Chondrocyte (in vitro differentiated cells): ENCODE measurements around the gene FYN. TPM values are rescaled to one million over a fixed set of nuclear protein-coding genes. Genes with fewer than 3 reads are reported as not detected.

Experiments
- DNase-seq: peaks from one replicate; pipeline ENCODE4 v3.0.0; 2021; ENCODE audit warnings: mixed read lengths, low spot score
- H3K27ac Mint-ChIP-seq: one replicate; pipeline ENCODE4 v1.8.0; 2021; ENCODE audit warnings: mild to moderate bottlenecking, moderate library complexity, mixed read lengths; ENCODE audit not compliant: unreplicated experiment
- H3K27me3 Mint-ChIP-seq: 2 replicates; pipeline ENCODE4 v1.8.0; 2021; ENCODE audit warnings: low read depth, mixed read lengths
- H3K36me3 Mint-ChIP-seq: 2 replicates; pipeline ENCODE4 v1.8.0; 2021; ENCODE audit warnings: low read depth, mixed read lengths
- H3K4me1 Mint-ChIP-seq: 2 replicates; pipeline ENCODE4 v1.8.0; 2021; ENCODE audit warnings: low read depth, mild to moderate bottlenecking, mixed read lengths
- H3K4me3 Mint-ChIP-seq: one replicate; pipeline ENCODE4 v1.8.0; 2021; ENCODE audit warnings: mild to moderate bottlenecking, moderate library complexity, mixed read lengths; ENCODE audit not compliant: unreplicated experiment
- H3K9me3 Mint-ChIP-seq: 2 replicates; pipeline ENCODE4 v1.8.0; 2021; ENCODE audit warnings: low read depth, mixed read lengths
- CTCF ChIP-seq: fragments of 200-600 bp; sonication (generic); IDR thresholded peaks from 2 replicates; pipeline ENCODE4 v1.5.0; 2021; ENCODE audit warnings: antibody characterized with exemption, mild to moderate bottlenecking, moderate library complexity
- total RNA-seq: library from RNA; stranded (reverse); gene quantifications from 3 replicates; pipeline ENCODE4 v1.2.1, GENCODE V29; 2021

Gene FYN
- total RNA-seq, 1 donor from 2014 or later, result 109 TPM

- H3K27ac Mint-ChIP-seq, result no peak overlapping the region
These were observed 135.1 kb downstream of the FYN start for GRCh38 chr6:111738156-111738555.

GRCh38 chr6:111737065-111737521, 136.2 kb downstream of the FYN start:
- peaks cover 9% of the 10 kb centered on the region for H3K9me3 Mint-ChIP-seq
- TF ChIP-seq CTCF, result no peak
- H3K4me3 Mint-ChIP-seq, result no peak overlapping the region
- no peak for DNase-seq
- H3K36me3 Mint-ChIP-seq, result peaks cover 11% of the 10 kb centered on the region
- H3K4me1 Mint-ChIP-seq, result peaks cover 19% of the 10 kb centered on the region
- no peaks in the 10 kb centered on the region for H3K27me3 Mint-ChIP-seq
- H3K27ac Mint-ChIP-seq, result no peak overlapping the region

More at GRCh38 chr6:111738156-111738555, 135.1 kb downstream of the FYN start:
- H3K9me3 Mint-ChIP-seq, result peaks cover 2% of the 10 kb centered on the region
- peaks cover 18% of the 10 kb centered on the region for H3K4me1 Mint-ChIP-seq
- H3K4me3 Mint-ChIP-seq, result no peak overlapping the region
- no peak for DNase-seq
- peaks cover 8% of the 10 kb centered on the region for H3K36me3 Mint-ChIP-seq
- TF ChIP-seq CTCF, result no peak
- H3K27me3 Mint-ChIP-seq, result no peaks in the 10 kb centered on the region

DNA sequence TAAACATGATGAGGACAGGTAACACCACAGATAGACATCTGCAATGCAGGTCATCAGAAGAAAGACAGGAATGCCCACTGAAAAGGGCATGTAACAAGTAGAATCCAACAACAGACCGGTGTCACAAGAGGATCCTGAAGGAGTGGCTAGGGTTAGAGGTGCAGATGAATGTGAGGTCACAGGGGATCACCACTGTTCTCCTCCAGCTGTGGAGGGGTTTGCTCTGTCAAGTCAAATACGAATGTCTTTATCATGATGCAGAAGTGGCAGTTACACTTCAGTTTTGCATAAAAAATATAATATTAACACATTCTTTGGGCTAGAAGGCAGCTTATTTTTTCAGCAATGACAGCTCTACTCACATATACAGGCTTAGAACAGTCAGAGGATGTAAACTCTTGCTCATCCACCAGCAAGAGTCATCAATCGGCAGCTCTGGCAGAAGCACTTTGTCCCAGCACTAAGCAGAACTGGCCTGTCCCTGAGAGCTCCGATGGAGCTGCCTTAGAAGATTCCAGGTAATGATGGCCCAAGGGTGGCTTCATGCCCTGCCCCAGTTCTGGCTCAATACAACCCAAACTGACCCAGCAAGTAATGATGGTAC, 137.1 kb downstream of the FYN start:
- Mint-ChIP-seq H3K36me3 (peaks cover 13% of the 10 kb centered on the region), H3K4me1 (peaks cover 29% of the 10 kb centered on the region), H3K4me3 (no peak overlapping the region), H3K9me3 (peaks cover 12% of the 10 kb centered on the region), H3K27ac (no peak overlapping the region), H3K27me3 (no peaks in the 10 kb centered on the region)
- no peak for DNase-seq
- TF ChIP-seq CTCF, result no peak

DNA sequence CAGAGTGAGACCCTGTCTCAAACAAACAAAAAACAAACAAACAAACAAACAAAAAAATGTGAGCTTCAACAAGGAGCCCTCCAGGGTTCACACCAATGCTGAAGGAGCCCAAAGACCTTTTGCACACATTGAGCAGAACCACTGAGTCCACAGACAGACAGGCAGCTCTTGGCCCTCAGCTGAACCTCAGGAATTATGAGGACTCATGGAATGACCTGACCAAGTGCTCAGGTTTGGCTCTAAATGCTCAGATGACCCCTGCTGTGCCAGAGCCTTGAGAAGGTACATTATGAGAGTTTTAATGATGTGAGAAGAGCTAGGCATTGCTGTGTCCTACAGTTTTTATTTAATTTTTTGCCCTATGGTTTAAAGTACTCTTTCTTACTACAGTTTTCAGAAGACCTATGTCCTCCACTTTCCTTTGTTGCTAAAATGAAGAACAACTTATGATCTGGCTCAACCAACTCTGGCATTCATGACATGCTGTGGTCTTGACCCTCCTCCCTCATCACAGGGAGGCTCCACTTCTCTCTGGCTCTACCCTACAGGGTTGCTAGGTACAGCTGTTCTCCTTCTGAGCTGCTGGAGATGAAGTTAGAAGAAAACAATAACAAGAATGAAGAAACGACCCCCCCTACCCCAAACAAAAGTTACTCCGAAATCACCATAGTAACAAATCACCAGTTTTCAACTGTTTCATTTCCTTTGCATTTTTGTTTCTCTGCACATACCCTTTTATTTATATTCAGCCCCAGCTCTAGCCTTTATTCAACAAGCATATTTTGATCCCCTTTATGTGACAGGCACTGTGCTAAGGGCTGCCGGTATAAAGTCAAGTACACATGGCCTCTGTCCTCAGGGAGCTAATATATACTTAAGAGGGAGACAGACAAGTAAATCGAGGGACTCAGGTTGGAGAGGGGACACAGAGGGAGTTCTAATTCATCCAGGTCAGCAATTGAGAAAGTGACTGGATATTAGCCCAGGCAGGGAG, 138.9 kb downstream of the FYN start:
- Mint-ChIP-seq H3K27ac (no peak overlapping the region), H3K4me1 (peaks cover 42% of the 10 kb centered on the region), H3K36me3 (peaks cover 11% of the 10 kb centered on the region), H3K9me3 (peaks cover 12% of the 10 kb centered on the region), H3K27me3 (no peaks in the 10 kb centered on the region), H3K4me3 (no peak overlapping the region)
- DNase-seq, result no peak
- TF ChIP-seq CTCF, result no peak

- no peak for DNase-seq
- TF ChIP-seq CTCF, result no peak
- Mint-ChIP-seq H3K36me3 (peaks cover 8% of the 10 kb centered on the region), H3K27me3 (no peaks in the 10 kb centered on the region), H3K27ac (no peak overlapping the region), H3K9me3 (peaks cover 12% of the 10 kb centered on the region), H3K4me1 (peaks cover 43% of the 10 kb centered on the region), H3K4me3 (no peak overlapping the region)
These were observed 140.9 kb downstream of the FYN start for GRCh38 chr6:111732390-111732789.
